ENCODE data around the gene SPINT3. TPM values are rescaled to one million over a fixed set of nuclear protein-coding genes. Genes with fewer than 3 reads are reported as not detected.

SPINT3 gene
- not detected in 2 replicates for total RNA-seq

GRCh38 chr20:45515147-45515913, at the start of gene SPINT3:
TSS of gene SPINT3 (minus strand) at chr20:45515622. CDS start at chr20:45515608, 14 bp downstream.

GRCh38 chr20:45547206-45547770, 31.9 kb upstream of the SPINT3 start, which contains the start of gene EPPIN:
TSS of gene EPPIN (minus strand) at chr20:45547401. CDS start at chr20:45547357, 44 bp downstream.

GRCh38 chr20:45539382-45539781, 24.0 kb upstream of the SPINT3 start, which contains the start of gene WFDC6:
TSS of gene WFDC6 (minus strand) at chr20:45539482. CDS start at chr20:45539407, 75 bp downstream.

GRCh38 chr20:45469336-45470261, 45.8 kb downstream of the SPINT3 start, which contains the start of gene WFDC2:
TSS of gene WFDC2 (plus strand) at chr20:45469753. CDS start at chr20:45469782, 29 bp downstream.

Other genes starting within 250 kb of the SPINT3 start
- not detected in 2 replicates for gene RBPJL, start 208.8 kb downstream of the SPINT3 start, total RNA-seq
- not detected in 2 replicates for gene MATN4, start 207.3 kb downstream of the SPINT3 start, total RNA-seq
- gene SDC4, start 167.2 kb downstream of the SPINT3 start, total RNA-seq, result 162 and 261 TPM in 2 replicates
- gene SYS1, start 152.5 kb downstream of the SPINT3 start, total RNA-seq, result 18.9 and 20.5 TPM in 2 replicates
- gene TP53TG5, start 137.3 kb downstream of the SPINT3 start, total RNA-seq, result not detected in 2 replicates
- 35.7 and 41.2 TPM in 2 replicates for gene DBNDD2, start 107.3 kb downstream of the SPINT3 start, total RNA-seq
- gene PIGT, start 99.5 kb downstream of the SPINT3 start, total RNA-seq, result 55.9 and 68.6 TPM in 2 replicates
- not detected in 2 replicates for gene WFDC2, start 45.9 kb downstream of the SPINT3 start, total RNA-seq
- not detected in 2 replicates for gene WFDC6, start 23.9 kb upstream of the SPINT3 start, total RNA-seq
- not detected in 2 replicates for gene EPPIN, start 31.8 kb upstream of the SPINT3 start, total RNA-seq
- gene WFDC8, start 63.7 kb upstream of the SPINT3 start, total RNA-seq, result not detected in 2 replicates
- gene WFDC10A, start 114.1 kb upstream of the SPINT3 start, total RNA-seq, result not detected in 2 replicates
- not detected in 2 replicates for gene WFDC9, start 115.7 kb upstream of the SPINT3 start, total RNA-seq
- gene WFDC11, start 154.6 kb upstream of the SPINT3 start, total RNA-seq, result not detected in 2 replicates
- gene WFDC13, start 186.4 kb upstream of the SPINT3 start, total RNA-seq, result not detected in 2 replicates
- not detected in 2 replicates for gene WFDC10B, start 189.4 kb upstream of the SPINT3 start, total RNA-seq
- not detected in 2 replicates for gene SPINT4, start 206.7 kb upstream of the SPINT3 start, total RNA-seq